PC-9 (cell line): Measurements from ENCODE around the gene ALX4.

Experiments used
- EZH2 ChIP-seq: fragments of 200-600 bp; sonication (generic); IDR thresholded peaks from 2 replicates; pipeline ENCODE4 v1.8.0; 2017; ENCODE audit warnings: antibody characterized with exemption, low read depth
- TF ChIP-seq, protein P1 (sequence below): fragments of 200-600 bp; sonication (generic); conservative IDR thresholded peaks from 2 replicates; pipeline ENCODE4 v1.6.1; 2017; ENCODE audit warnings: mixed run types, antibody characterized with exemption, mild to moderate bottlenecking, moderate library complexity

DNA sequence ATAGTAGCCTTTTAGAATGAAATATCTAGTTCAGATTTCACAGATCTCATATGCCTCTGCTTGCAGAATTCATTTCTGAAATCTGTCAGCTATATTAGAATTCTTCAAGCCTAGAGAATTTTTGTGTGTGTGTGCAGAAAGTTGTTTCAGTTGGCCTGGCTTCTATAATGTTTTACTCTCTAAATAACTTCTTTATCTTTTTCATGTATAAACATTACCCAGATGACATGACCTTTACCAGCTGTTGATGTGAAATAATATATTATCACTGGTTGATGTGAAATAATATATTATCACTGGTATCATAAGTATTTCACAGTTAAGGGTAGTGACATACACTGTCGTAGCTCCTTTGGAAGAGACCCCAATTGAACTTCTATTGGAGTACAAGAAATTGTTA is 72.8 kb downstream of the ALX4 start:
- TF ChIP-seq, protein P1, sequence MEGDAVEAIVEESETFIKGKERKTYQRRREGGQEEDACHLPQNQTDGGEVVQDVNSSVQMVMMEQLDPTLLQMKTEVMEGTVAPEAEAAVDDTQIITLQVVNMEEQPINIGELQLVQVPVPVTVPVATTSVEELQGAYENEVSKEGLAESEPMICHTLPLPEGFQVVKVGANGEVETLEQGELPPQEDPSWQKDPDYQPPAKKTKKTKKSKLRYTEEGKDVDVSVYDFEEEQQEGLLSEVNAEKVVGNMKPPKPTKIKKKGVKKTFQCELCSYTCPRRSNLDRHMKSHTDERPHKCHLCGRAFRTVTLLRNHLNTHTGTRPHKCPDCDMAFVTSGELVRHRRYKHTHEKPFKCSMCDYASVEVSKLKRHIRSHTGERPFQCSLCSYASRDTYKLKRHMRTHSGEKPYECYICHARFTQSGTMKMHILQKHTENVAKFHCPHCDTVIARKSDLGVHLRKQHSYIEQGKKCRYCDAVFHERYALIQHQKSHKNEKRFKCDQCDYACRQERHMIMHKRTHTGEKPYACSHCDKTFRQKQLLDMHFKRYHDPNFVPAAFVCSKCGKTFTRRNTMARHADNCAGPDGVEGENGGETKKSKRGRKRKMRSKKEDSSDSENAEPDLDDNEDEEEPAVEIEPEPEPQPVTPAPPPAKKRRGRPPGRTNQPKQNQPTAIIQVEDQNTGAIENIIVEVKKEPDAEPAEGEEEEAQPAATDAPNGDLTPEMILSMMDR, result no peak
- no peak for TF ChIP-seq EZH2
